ENCODE measurements around the gene PIM3. TPM values are rescaled to one million over a fixed set of nuclear protein-coding genes. Genes with fewer than 3 reads are reported as not detected.
A peak's percentile ranks its signal among the peaks of the same experiment; 100 is the strongest.

PIM3 gene
- polyA plus RNA-seq, 1 of the 3 experiments (the other 2 are of a cell fraction): 15.3 TPM

DNA sequence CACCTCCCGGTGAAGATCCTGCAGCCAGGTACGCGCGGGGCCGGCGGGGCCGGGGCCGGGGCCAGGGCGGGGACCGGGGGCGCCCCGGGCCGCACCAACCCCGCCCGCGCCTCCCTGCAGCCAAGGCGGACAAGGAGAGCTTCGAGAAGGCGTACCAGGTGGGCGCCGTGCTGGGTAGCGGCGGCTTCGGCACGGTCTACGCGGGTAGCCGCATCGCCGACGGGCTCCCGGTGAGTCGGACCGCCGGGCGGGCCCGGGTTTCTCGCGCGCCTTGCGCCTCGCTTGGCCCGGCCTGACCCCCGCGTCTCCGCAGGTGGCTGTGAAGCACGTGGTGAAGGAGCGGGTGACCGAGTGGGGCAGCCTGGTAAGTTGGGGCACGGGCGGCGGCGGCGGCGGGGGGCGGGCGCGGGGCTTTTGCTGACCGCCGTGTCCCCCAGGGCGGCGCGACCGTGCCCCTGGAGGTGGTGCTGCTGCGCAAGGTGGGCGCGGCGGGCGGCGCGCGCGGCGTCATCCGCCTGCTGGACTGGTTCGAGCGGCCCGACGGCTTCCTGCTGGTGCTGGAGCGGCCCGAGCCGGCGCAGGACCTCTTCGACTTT, 531 bp downstream of the PIM3 start:
- Histone ChIP-seq H3F3A (replicated peaks; ENCODE audit: insufficient read depth) (no peaks in the 10 kb centered on the region), H4K20me1 (ENCODE audit: insufficient read depth) (peaks cover 7% of the 10 kb centered on the region), H3K36me3 (replicated peaks in 1 of 2; ENCODE audit: control insufficient read depth in 1 of 2, insufficient read depth in 2 of 2, low read length in 1 of 2) (peaks cover 5 to 16% of the 10 kb centered on the region in 2 experiments), H3K27ac (ENCODE audit: low read depth in 2 of 2, low read length in 1 of 2) (peak overlapping the region in 1 of 2 experiments; percentile 93; a peak in 2 of 4 replicates), H3K79me2 (ENCODE audit: insufficient read depth) (peaks cover 31% of the 10 kb centered on the region), H3K9me2 (no peaks in the 10 kb centered on the region), H2AFZ (ENCODE audit: low read depth) (no peak overlapping the region), H3K9me3 (no peaks in the 10 kb centered on the region), H3K27me3 (ENCODE audit: insufficient read depth) (no peaks in the 10 kb centered on the region), H3K4me1 (ENCODE audit: control insufficient read depth in 1 of 2, insufficient read depth in 2 of 2, low read depth in 1 of 2, low read length in 1 of 2) (peaks cover 20 to 26% of the 10 kb centered on the region in 2 experiments; a peak in 2 of 4 replicates), H3K4me2 (peak overlapping the region; percentile 98), H3K4me3 (ENCODE audit: low read depth in 2 of 2, low read length in 1 of 2) (peak overlapping the region; percentile 67 to 76), H3K9ac (peak overlapping the region; percentile 61; the same call in 1 of the 2 replicates)
- POLR2A ChIA-PET: no interaction called here
- no peak for TF ChIP-seq FOXM1 (IDR thresholded peaks at IDR 0.05; ENCODE audit: low read depth)
- TF ChIP-seq, protein P1, sequence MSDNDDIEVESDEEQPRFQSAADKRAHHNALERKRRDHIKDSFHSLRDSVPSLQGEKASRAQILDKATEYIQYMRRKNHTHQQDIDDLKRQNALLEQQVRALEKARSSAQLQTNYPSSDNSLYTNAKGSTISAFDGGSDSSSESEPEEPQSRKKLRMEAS (IDR thresholded peaks at IDR 0.05; ENCODE audit: low read depth): peak; percentile 44; the same call in 1 of the 2 replicates
- TF ChIP-seq, protein P2, sequence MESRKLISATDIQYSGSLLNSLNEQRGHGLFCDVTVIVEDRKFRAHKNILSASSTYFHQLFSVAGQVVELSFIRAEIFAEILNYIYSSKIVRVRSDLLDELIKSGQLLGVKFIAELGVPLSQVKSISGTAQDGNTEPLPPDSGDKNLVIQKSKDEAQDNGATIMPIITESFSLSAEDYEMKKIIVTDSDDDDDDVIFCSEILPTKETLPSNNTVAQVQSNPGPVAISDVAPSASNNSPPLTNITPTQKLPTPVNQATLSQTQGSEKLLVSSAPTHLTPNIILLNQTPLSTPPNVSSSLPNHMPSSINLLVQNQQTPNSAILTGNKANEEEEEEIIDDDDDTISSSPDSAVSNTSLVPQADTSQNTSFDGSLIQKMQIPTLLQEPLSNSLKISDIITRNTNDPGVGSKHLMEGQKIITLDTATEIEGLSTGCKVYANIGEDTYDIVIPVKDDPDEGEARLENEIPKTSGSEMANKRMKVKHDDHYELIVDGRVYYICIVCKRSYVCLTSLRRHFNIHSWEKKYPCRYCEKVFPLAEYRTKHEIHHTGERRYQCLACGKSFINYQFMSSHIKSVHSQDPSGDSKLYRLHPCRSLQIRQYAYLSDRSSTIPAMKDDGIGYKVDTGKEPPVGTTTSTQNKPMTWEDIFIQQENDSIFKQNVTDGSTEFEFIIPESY (IDR thresholded peaks at IDR 0.05; ENCODE audit: borderline replicate concordance, low read depth): no peak
- TF ChIP-seq SMC3 (IDR thresholded peaks at IDR 0.05; ENCODE audit: low read depth, low read length): no peak
- TF ChIP-seq NFIC (IDR thresholded peaks at IDR 0.05; ENCODE audit: borderline replicate concordance): no peak
- no peak for TF ChIP-seq SIN3A (IDR thresholded peaks at IDR 0.05; ENCODE audit: borderline replicate concordance, low read depth, low read length)
- TF ChIP-seq CTCF (IDR thresholded peaks at IDR 0.05): no peak
- TF ChIP-seq GATA2 (CRISPR knock-in tag; IDR thresholded peaks at IDR 0.05): no peak
- TF ChIP-seq RCOR1 (IDR thresholded peaks at IDR 0.05; ENCODE audit: low read length): no peak
- TF ChIP-seq REST (IDR thresholded peaks at IDR 0.05; ENCODE audit: low read depth, low read length): no peak
- TF ChIP-seq IRF3 (IDR thresholded peaks at IDR 0.05; ENCODE audit: low read depth, low read length): no peak
- TF ChIP-seq MXI1 (IDR thresholded peaks at IDR 0.05; ENCODE audit: low read depth, low read length): peak; percentile 30; the same call in 1 of the 2 replicates
- CTCF ChIA-PET: interaction anchor here (0.7 to 1.1 kb wide), 3 partner anchors 18 to 69 kb away, joined by 3 to 4 read pairs (median 4); no protein-coding TSS in a partner anchor
- peak; percentile 66 for DNase-seq
- no CpG with 5 or more reads among the region's 84 CpGs for WGBS (ENCODE audit: low lambda C conversion rate)
